Measurements from ENCODE around the gene PRKG1.

- TF ChIP-seq CTCF (conservative IDR thresholded peaks at IDR 0.05 in 1 of 2, IDR thresholded peaks at IDR 0.05 in 1 of 2; ENCODE audit: extremely low read depth in 1 of 2, insufficient read depth in 1 of 2, low read depth in 1 of 2, low read length in 2 of 2) (no peak), EZH2 (IDR thresholded peaks at IDR 0.05; ENCODE audit: borderline replicate concordance, low read length) (no peak)
Measured at GRCh38 chr10:51255381-51255780, 181.1 kb downstream of the PRKG1 start.
